Measurements from ENCODE around the gene LHPP.

The LHPP gene

GRCh38 chr10:124592736-124593430, 131.3 kb downstream of the LHPP start:
- WGBS = 91% methylated on average over 26 of the region's 26 CpGs
- H4K91ac ChIP-seq (ENCODE audit: low read length) = no peak overlapping the region
- no peak overlapping the region for H2AFZ ChIP-seq (ENCODE audit: low read depth, low read length)
- no peak overlapping the region for H3K23ac ChIP-seq (ENCODE audit: low read length in 2 of 2)
- no peaks in the 10 kb centered on the region for H3K36me3 ChIP-seq (ENCODE audit: control insufficient read depth in 1 of 2, insufficient read depth in 2 of 2, low read depth in 1 of 2, low read length in 2 of 2)
- peaks cover 4% of the 10 kb centered on the region for H3K4me1 ChIP-seq (ENCODE audit: control insufficient read depth, insufficient read depth, low read depth, low read length)
- peaks cover 9% of the 10 kb centered on the region for H3K9me3 ChIP-seq (ENCODE audit: control insufficient read depth, low read length)
- no peak overlapping the region for H2BK5ac ChIP-seq (ENCODE audit: low read depth, low read length, poor library complexity, severe bottlenecking)
- no peak overlapping the region for H3K4me3 ChIP-seq (ENCODE audit: insufficient read depth in 1 of 2, low read depth in 1 of 2, low read length in 2 of 2)
- H2BK12ac ChIP-seq (ENCODE audit: low read length in 2 of 2) = no peak overlapping the region
- H3K14ac ChIP-seq (ENCODE audit: low read length in 2 of 2) = no peak overlapping the region
- H3K27me3 ChIP-seq (ENCODE audit: control insufficient read depth in 1 of 2, insufficient read depth in 1 of 2, low read length in 2 of 2) = peaks cover 4 to 22% of the 10 kb centered on the region in 2 experiments
- no peak overlapping the region for H2BK120ac ChIP-seq (ENCODE audit: low read depth, low read length)
- no peak overlapping the region for H3K9ac ChIP-seq (ENCODE audit: low read length)
- H3K79me1 ChIP-seq (replicated peaks; ENCODE audit: low read length, poor library complexity, severe bottlenecking) = no peaks in the 10 kb centered on the region
- H3K27ac ChIP-seq (ENCODE audit: low read length, poor library complexity, severe bottlenecking) = no peak overlapping the region
- no peak overlapping the region for H2AK5ac ChIP-seq (ENCODE audit: low read length, severe bottlenecking)
- no peak overlapping the region for H3K4ac ChIP-seq (ENCODE audit: low read depth in 1 of 2, low read length in 2 of 2)
- no peak overlapping the region for H2BK15ac ChIP-seq (ENCODE audit: low read depth, poor library complexity, severe bottlenecking)
- H3K18ac ChIP-seq (ENCODE audit: low read depth in 1 of 2, low read length in 2 of 2) = no peak overlapping the region
- H4K8ac ChIP-seq (ENCODE audit: low read length) = no peak overlapping the region
- DNase-seq = no peak
- no peak overlapping the region for H3K4me2 ChIP-seq (ENCODE audit: low read length, poor library complexity, severe bottlenecking)

- H3K79me1 ChIP-seq (replicated peaks; ENCODE audit: low read length, poor library complexity, severe bottlenecking) = no peaks in the 10 kb centered on the region
- H2BK12ac ChIP-seq (ENCODE audit: low read length in 2 of 2) = no peak overlapping the region
- H3K4me1 ChIP-seq (ENCODE audit: control insufficient read depth, insufficient read depth, low read depth, low read length) = peaks cover 4% of the 10 kb centered on the region
- no peak overlapping the region for H3K27ac ChIP-seq (ENCODE audit: low read length, poor library complexity, severe bottlenecking)
- no peak overlapping the region for H3K9ac ChIP-seq (ENCODE audit: low read length)
- H3K9me3 ChIP-seq (ENCODE audit: control insufficient read depth, low read length) = peaks cover 9% of the 10 kb centered on the region
- H3K4me3 ChIP-seq (ENCODE audit: insufficient read depth in 1 of 2, low read depth in 1 of 2, low read length in 2 of 2) = no peak overlapping the region
- no peak overlapping the region for H3K4ac ChIP-seq (ENCODE audit: low read depth in 1 of 2, low read length in 2 of 2)
- no peak overlapping the region for H2BK5ac ChIP-seq (ENCODE audit: low read depth, low read length, poor library complexity, severe bottlenecking)
- no peak overlapping the region for H2AK5ac ChIP-seq (ENCODE audit: low read length, severe bottlenecking)
- 94% methylated on average over 17 of the region's 17 CpGs for WGBS
- H3K4me2 ChIP-seq (ENCODE audit: low read length, poor library complexity, severe bottlenecking) = no peak overlapping the region
- no peak overlapping the region for H4K8ac ChIP-seq (ENCODE audit: low read length)
- H3K27me3 ChIP-seq (ENCODE audit: control insufficient read depth in 1 of 2, insufficient read depth in 1 of 2, low read length in 2 of 2) = peaks cover 4 to 20% of the 10 kb centered on the region in 2 experiments
- no peak overlapping the region for H3K14ac ChIP-seq (ENCODE audit: low read length in 2 of 2)
- no peak overlapping the region for H3K23ac ChIP-seq (ENCODE audit: low read length in 2 of 2)
- H3K36me3 ChIP-seq (ENCODE audit: control insufficient read depth in 1 of 2, insufficient read depth in 2 of 2, low read depth in 1 of 2, low read length in 2 of 2) = no peaks in the 10 kb centered on the region
- no peak overlapping the region for H2BK120ac ChIP-seq (ENCODE audit: low read depth, low read length)
- peak overlapping the region; percentile 15 for H2BK15ac ChIP-seq (ENCODE audit: low read depth, poor library complexity, severe bottlenecking)
- H2AFZ ChIP-seq (ENCODE audit: low read depth, low read length) = no peak overlapping the region
- peak overlapping the region; percentile 15 for H4K91ac ChIP-seq (ENCODE audit: low read length)
- no peak overlapping the region for H3K18ac ChIP-seq (ENCODE audit: low read depth in 1 of 2, low read length in 2 of 2)
- no peak for DNase-seq
These were observed 131.9 kb downstream of the LHPP start for GRCh38 chr10:124593431-124593985.

GRCh38 chr10:124594240-124594639, 132.6 kb downstream of the LHPP start:
- Histone ChIP-seq H2AK5ac (ENCODE audit: low read length, severe bottlenecking) (no peak overlapping the region), H3K4me1 (ENCODE audit: control insufficient read depth, insufficient read depth, low read depth, low read length) (no peaks in the 10 kb centered on the region), H2BK12ac (ENCODE audit: low read length in 2 of 2) (no peak overlapping the region), H3K27me3 (ENCODE audit: control insufficient read depth in 1 of 2, insufficient read depth in 1 of 2, low read length in 2 of 2) (peaks cover 4 to 23% of the 10 kb centered on the region in 2 experiments), H3K79me1 (replicated peaks; ENCODE audit: low read length, poor library complexity, severe bottlenecking) (no peaks in the 10 kb centered on the region), H4K8ac (ENCODE audit: low read length) (no peak overlapping the region), H2BK5ac (ENCODE audit: low read depth, low read length, poor library complexity, severe bottlenecking) (no peak overlapping the region), H2AFZ (ENCODE audit: low read depth, low read length) (no peak overlapping the region), H3K4me3 (ENCODE audit: insufficient read depth in 1 of 2, low read depth in 1 of 2, low read length in 2 of 2) (no peak overlapping the region), H3K14ac (ENCODE audit: low read length in 2 of 2) (no peak overlapping the region), H3K9ac (ENCODE audit: low read length) (no peak overlapping the region), H3K36me3 (ENCODE audit: control insufficient read depth in 1 of 2, insufficient read depth in 2 of 2, low read depth in 1 of 2, low read length in 2 of 2) (no peaks in the 10 kb centered on the region), H3K4ac (ENCODE audit: low read depth in 1 of 2, low read length in 2 of 2) (no peak overlapping the region), H2BK120ac (ENCODE audit: low read depth, low read length) (no peak overlapping the region), H3K18ac (ENCODE audit: low read depth in 1 of 2, low read length in 2 of 2) (no peak overlapping the region), H3K23ac (ENCODE audit: low read length in 2 of 2) (no peak overlapping the region), H3K27ac (ENCODE audit: low read length, poor library complexity, severe bottlenecking) (no peak overlapping the region), H4K91ac (ENCODE audit: low read length) (no peak overlapping the region), H3K4me2 (ENCODE audit: low read length, poor library complexity, severe bottlenecking) (no peak overlapping the region), H3K9me3 (ENCODE audit: control insufficient read depth, low read length) (peaks cover 9% of the 10 kb centered on the region), H2BK15ac (ENCODE audit: low read depth, poor library complexity, severe bottlenecking) (no peak overlapping the region)
- WGBS = 85% methylated on average over 5 of the region's 6 CpGs
- no peak for DNase-seq

GRCh38 chr10:124595143-124595883, 133.7 kb downstream of the LHPP start:
- no peak for DNase-seq
- peaks cover 4 to 19% of the 10 kb centered on the region in 2 experiments for H3K27me3 ChIP-seq (ENCODE audit: control insufficient read depth in 1 of 2, insufficient read depth in 1 of 2, low read length in 2 of 2)
- H2BK120ac ChIP-seq (ENCODE audit: low read depth, low read length) = no peak overlapping the region
- peaks cover 9% of the 10 kb centered on the region for H3K9me3 ChIP-seq (ENCODE audit: control insufficient read depth, low read length)
- H2AK5ac ChIP-seq (ENCODE audit: low read length, severe bottlenecking) = no peak overlapping the region
- H3K4ac ChIP-seq (ENCODE audit: low read depth in 1 of 2, low read length in 2 of 2) = no peak overlapping the region
- H3K9ac ChIP-seq (ENCODE audit: low read length) = no peak overlapping the region
- no peak overlapping the region for H4K8ac ChIP-seq (ENCODE audit: low read length)
- peak overlapping the region in 1 of 2 experiments; percentile 1 for H3K14ac ChIP-seq (ENCODE audit: low read length in 2 of 2)
- H2BK15ac ChIP-seq (ENCODE audit: low read depth, poor library complexity, severe bottlenecking) = no peak overlapping the region
- no peak overlapping the region for H3K4me2 ChIP-seq (ENCODE audit: low read length, poor library complexity, severe bottlenecking)
- no peak overlapping the region for H3K23ac ChIP-seq (ENCODE audit: low read length in 2 of 2)
- H2AFZ ChIP-seq (ENCODE audit: low read depth, low read length) = no peak overlapping the region
- H3K18ac ChIP-seq (ENCODE audit: low read depth in 1 of 2, low read length in 2 of 2) = no peak overlapping the region
- H3K36me3 ChIP-seq (ENCODE audit: control insufficient read depth in 1 of 2, insufficient read depth in 2 of 2, low read depth in 1 of 2, low read length in 2 of 2) = no peaks in the 10 kb centered on the region
- H3K27ac ChIP-seq (ENCODE audit: low read length, poor library complexity, severe bottlenecking) = no peak overlapping the region
- 89% methylated on average over 9 of the region's 9 CpGs for WGBS
- no peaks in the 10 kb centered on the region for H3K4me1 ChIP-seq (ENCODE audit: control insufficient read depth, insufficient read depth, low read depth, low read length)
- H2BK5ac ChIP-seq (ENCODE audit: low read depth, low read length, poor library complexity, severe bottlenecking) = no peak overlapping the region
- H3K79me1 ChIP-seq (replicated peaks; ENCODE audit: low read length, poor library complexity, severe bottlenecking) = no peaks in the 10 kb centered on the region
- peak overlapping the region in 1 of 2 experiments; percentile 31 for H3K4me3 ChIP-seq (ENCODE audit: insufficient read depth in 1 of 2, low read depth in 1 of 2, low read length in 2 of 2)
- H4K91ac ChIP-seq (ENCODE audit: low read length) = no peak overlapping the region
- no peak overlapping the region for H2BK12ac ChIP-seq (ENCODE audit: low read length in 2 of 2)
